IMR-90 (cell line): ENCODE results near the gene MCF2L. TPM values are rescaled to one million over a fixed set of nuclear protein-coding genes. Genes with fewer than 3 reads are reported as not detected.

ENCODE experiments used
- ATAC-seq: fragments of 200-7000 bp; cut with Tn5 transposase; 2 replicates; pipeline ENCODE4 v1.9.1; 2020; ENCODE audit warnings: low read depth, mild to moderate bottlenecking, moderate library complexity
- BruUV-seq: library from RNA; stranded (reverse); fragments of 400-500 nt; replicated peaks from 2 replicates; lab custom pipeline; 2021; lab: Mats Ljungman, UMichigan
- CTCF ChIA-PET: fragments of 300-600 bp; formaldehyde crosslinking; extraction: SDS; loops from one replicate; lab custom pipeline; 2021; ENCODE audit warnings: antibody characterized with exemption; lab: Yijun Ruan, JAX
- POLR2A ChIA-PET: fragments of 300-600 bp; sonication (Branson Sonifier 250); formaldehyde crosslinking; loops from one replicate; lab custom pipeline; 2022; ENCODE audit warnings: antibody characterized with exemption; ENCODE audit not compliant: unreplicated experiment; lab: Charles Lee
- DNase-seq: peaks from one replicate; pipeline ENCODE4 v3.0.0; 2013
- H2AFZ ChIP-seq: replicated peaks from 2 replicates; pipeline ENCODE3; 2013; ENCODE audit warnings: low read length, mild to moderate bottlenecking; ENCODE audit not compliant: poor library complexity
- H2AK5ac ChIP-seq: 2 replicates; pipeline ENCODE4 v1.6.1; 2013; ENCODE audit warnings: low read depth, low read length, inconsistent platforms
- H2AK9ac ChIP-seq: replicated peaks from 2 replicates; pipeline ENCODE3; 2013; ENCODE audit warnings: mild to moderate bottlenecking, low read depth, low read length, moderate library complexity; ENCODE audit not compliant: poor library complexity
- H2BK120ac ChIP-seq: 2 replicates; pipeline ENCODE4 v1.6.1; 2013; ENCODE audit warnings: low read depth, low read length, inconsistent platforms
- H2BK15ac ChIP-seq: 3 replicates; pipeline ENCODE4 v1.6.1; 2013; ENCODE audit warnings: low read depth, low read length, inconsistent platforms
- H2BK20ac ChIP-seq: 2 replicates; pipeline ENCODE4 v1.6.1; 2013; ENCODE audit warnings: low read depth, mild to moderate bottlenecking, inconsistent platforms, low read length, moderate library complexity
- H2BK5ac ChIP-seq: 2 replicates; pipeline ENCODE4 v1.6.1; 2013; ENCODE audit warnings: mild to moderate bottlenecking, low read depth, low read length, inconsistent platforms; ENCODE audit not compliant: poor library complexity, severe bottlenecking
- H3K14ac ChIP-seq: replicated peaks from 2 replicates; pipeline ENCODE4 v1.6.1; 2013; ENCODE audit warnings: low read depth, low read length, inconsistent platforms
- H3K18ac ChIP-seq: 2 replicates; pipeline ENCODE4 v1.6.1; 2013; ENCODE audit warnings: low read depth, low read length, control low read depth
- H3K23ac ChIP-seq: 2 replicates; pipeline ENCODE4 v1.6.1; 2013; ENCODE audit warnings: low read depth, low read length, inconsistent platforms
- H3K27ac ChIP-seq: 2 replicates; pipeline ENCODE4 v1.5.1; 2013; ENCODE audit warnings: mild to moderate bottlenecking, control low read depth, low read length; ENCODE audit not compliant: insufficient read depth
- H3K27me3 ChIP-seq: 2 replicates; pipeline ENCODE4 v1.6.1; 2013; ENCODE audit warnings: low read length; ENCODE audit not compliant: control insufficient read depth, insufficient read depth
- H3K36me3 ChIP-seq: 2 replicates; pipeline ENCODE4 v1.6.1; 2013; ENCODE audit warnings: low read length, mixed read lengths; ENCODE audit not compliant: control insufficient read depth, insufficient read depth
- H3K4ac ChIP-seq: 2 replicates; pipeline ENCODE4 v1.6.1; 2013; ENCODE audit warnings: low read depth, low read length, inconsistent platforms
- H3K4me1 ChIP-seq: 2 replicates; pipeline ENCODE4 v1.6.1; 2013; ENCODE audit warnings: low read length, mixed read lengths; ENCODE audit not compliant: control insufficient read depth, insufficient read depth
- H3K4me2 ChIP-seq: 2 replicates; pipeline ENCODE4 v1.6.1; 2013; ENCODE audit warnings: low read depth, mild to moderate bottlenecking, control low read depth, low read length, moderate library complexity
- H3K4me3 ChIP-seq: 2 replicates; pipeline ENCODE4 v1.5.1; 2013; ENCODE audit warnings: low read depth, mild to moderate bottlenecking, control low read depth, low read length, moderate library complexity; ENCODE audit not compliant: insufficient read depth
- H3K56ac ChIP-seq: 2 replicates; pipeline ENCODE4 v1.6.1; 2013; ENCODE audit warnings: low read length, inconsistent platforms; ENCODE audit not compliant: insufficient read depth; ENCODE audit errors: extremely low read depth
- H3K79me1 ChIP-seq, 2 experiments: 2 replicates each; pipeline ENCODE4 v1.6.1; 2013; ENCODE audit warnings: low read length in 2 of 2, inconsistent platforms in 1 of 2, low read depth in 1 of 2
- H3K9ac ChIP-seq: 2 replicates; pipeline ENCODE4 v1.6.1; 2013; ENCODE audit warnings: low read depth, low read length, control low read depth
- H3K9me1 ChIP-seq: 2 replicates; pipeline ENCODE4 v1.6.1; 2013; ENCODE audit warnings: low read length, inconsistent platforms; ENCODE audit not compliant: insufficient read depth
- H3K9me3 ChIP-seq: 2 replicates; pipeline ENCODE4 v1.6.1; 2013; ENCODE audit warnings: low read length; ENCODE audit not compliant: control insufficient read depth, insufficient read depth
- H4K20me1 ChIP-seq: 2 replicates; pipeline ENCODE4 v1.6.1; 2013; ENCODE audit warnings: low read length, inconsistent platforms; ENCODE audit not compliant: insufficient read depth
- H4K5ac ChIP-seq: 2 replicates; pipeline ENCODE4 v1.6.1; 2013; ENCODE audit warnings: mild to moderate bottlenecking, low read depth, low read length, control low read depth
- H4K8ac ChIP-seq, 2 experiments: 2 replicates each; pipeline ENCODE4 v1.6.1; 2013; ENCODE audit warnings: low read depth in 2 of 2, low read length in 2 of 2, control low read depth in 1 of 2, inconsistent platforms in 1 of 2
- H4K91ac ChIP-seq: 2 replicates; pipeline ENCODE4 v1.6.1; 2013; ENCODE audit warnings: low read depth, low read length, inconsistent platforms; ENCODE audit not compliant: insufficient read depth
- BHLHE40 ChIP-seq: fragments of 150-350 bp; IDR thresholded peaks from 2 replicates; pipeline ENCODE4 v1.6.1; 2016; ENCODE audit warnings: mild to moderate bottlenecking, low read depth, low read length
- WGBS, 2 experiments: methylation state at CpG; one replicate each; pipeline versions ENCODE4 v1.1.5 to v1.1.7; 2013; ENCODE audit warnings: missing lambda C conversion rate in 2 of 2; ENCODE audit not compliant: insufficient read length in 1 of 2; ENCODE audit errors: extremely low coverage in 2 of 2; 5-methylcytosine and 5-hydroxymethylcytosine counted together
- dilution Hi-C: fragments of 300-500 bp; cut with HindIII; formaldehyde crosslinking; loops from one replicate; pipeline ENCODE4 v1.14.3; 2018; ENCODE audit warnings: low sequenced_read_pairs; ENCODE audit not compliant: unreplicated experiment
- in situ Hi-C: fragments of 300-500 bp; cut with MboI; formaldehyde crosslinking; loops from 3 replicates; pipeline ENCODE4 v1.14.3; 2019; ENCODE audit warnings: low sequenced_read_pairs, inconsistent platforms, mixed read lengths
- intact Hi-C: fragments of 100-400 bp; cut with micrococcal nuclease; formaldehyde crosslinking; loops from 2 replicates; pipeline ENCODE4 v1.10.0; 2022
- polyA plus RNA-seq, 3 experiments: library from polyadenylated mRNA; depleted of rRNA; stranded (reverse); fragments of >200 nt; gene quantifications; 2 replicates each; pipeline ENCODE4 v1.2.3, GENCODE V29; 2012; ENCODE audit warnings: low replicate concordance in 1 of 3
- total RNA-seq: library from RNA; depleted of rRNA; stranded (reverse); fragments of >200 nt; gene quantifications from 2 replicates; pipeline ENCODE4 v1.2.3, GENCODE V29; 2012

Gene MCF2L
- total and polyA plus RNA-seq, 2 of the 4 experiments (the other 2 are of a cell fraction), result 0.18 TPM; not detected in 1

DNA sequence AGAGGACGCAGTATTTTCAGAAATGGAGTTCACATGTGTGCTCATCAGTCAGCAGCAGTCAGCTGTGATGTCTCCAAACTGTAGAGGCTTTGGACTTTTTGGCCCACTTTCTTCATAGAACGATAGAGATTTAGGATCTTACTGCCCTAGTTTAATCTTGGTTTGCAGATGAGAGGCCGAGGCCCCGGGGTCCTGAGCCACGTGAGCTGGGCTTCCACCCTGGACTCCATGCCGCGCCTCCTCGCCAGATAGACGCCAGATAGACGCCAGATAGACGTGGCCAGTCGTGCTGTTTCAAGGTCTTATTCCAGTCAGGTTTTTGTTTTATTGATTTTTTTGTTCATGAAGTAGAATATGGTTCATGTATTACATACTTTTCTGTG, 11.7 kb upstream of the MCF2L start:
- no peak overlapping the region for H4K91ac ChIP-seq
- 83% methylated on average over 4 of the region's 12 CpGs; no CpG with 5 or more reads in 1 of the 2 experiments for WGBS, 2 experiments
- 0 out of 2 replicates have a peak, but pooled peaks cover 4% of the 10 kb centered on the region for H4K20me1 ChIP-seq
- CTCF ChIA-PET, result no interaction called here
- dilution Hi-C loops, result no loop called here
- no peak overlapping the region for H3K14ac ChIP-seq
- POLR2A ChIA-PET, result no interaction called here
- no peak overlapping the region for H3K4me3 ChIP-seq
- no peak for TF ChIP-seq BHLHE40
- H2AK5ac ChIP-seq, result no peak overlapping the region
- in situ Hi-C loops, result no loop called here
- no peaks in the 10 kb centered on the region for H3K9me1 ChIP-seq
- no peak overlapping the region for H4K8ac ChIP-seq
- intact Hi-C loops, result no loop called here
- no peaks in the 10 kb centered on the region for H3K36me3 ChIP-seq
- H4K5ac ChIP-seq, result no peak overlapping the region
- H2BK5ac ChIP-seq, result no peak overlapping the region
- no peak overlapping the region for H3K18ac ChIP-seq
- H2BK15ac ChIP-seq, result no peak overlapping the region
- H3K4me2 ChIP-seq, result no peak overlapping the region
- no peak overlapping the region for H3K4ac ChIP-seq
- peaks cover 75% of the 10 kb centered on the region for H3K27me3 ChIP-seq
- H2AK9ac ChIP-seq, result no peak overlapping the region
- H3K4me1 ChIP-seq, result no peaks in the 10 kb centered on the region
- H3K27ac ChIP-seq, result no peak overlapping the region
- no peak for ATAC-seq
- H2BK120ac ChIP-seq, result no peak overlapping the region
- no peak overlapping the region for H3K56ac ChIP-seq
- H2AFZ ChIP-seq, result no peak overlapping the region
- H3K79me1 ChIP-seq, result no peaks in the 10 kb centered on the region
- DNase-seq, result no peak
- H2BK20ac ChIP-seq, result no peak overlapping the region
- no TSS peak for BruUV-seq
- H3K9ac ChIP-seq, result no peak overlapping the region
- no peaks in the 10 kb centered on the region for H3K9me3 ChIP-seq
- H3K23ac ChIP-seq, result no peak overlapping the region
